HG03571 (cell line): ENCODE measurements around the gene SLCO2A1.

Experiments used
- ATAC-seq: cut with Tn5 transposase; IDR thresholded peaks from one replicate; pipeline ENCODE4 v1.9.1; 2021; ENCODE audit not compliant: unreplicated experiment

SLCO2A1 gene

DNA sequence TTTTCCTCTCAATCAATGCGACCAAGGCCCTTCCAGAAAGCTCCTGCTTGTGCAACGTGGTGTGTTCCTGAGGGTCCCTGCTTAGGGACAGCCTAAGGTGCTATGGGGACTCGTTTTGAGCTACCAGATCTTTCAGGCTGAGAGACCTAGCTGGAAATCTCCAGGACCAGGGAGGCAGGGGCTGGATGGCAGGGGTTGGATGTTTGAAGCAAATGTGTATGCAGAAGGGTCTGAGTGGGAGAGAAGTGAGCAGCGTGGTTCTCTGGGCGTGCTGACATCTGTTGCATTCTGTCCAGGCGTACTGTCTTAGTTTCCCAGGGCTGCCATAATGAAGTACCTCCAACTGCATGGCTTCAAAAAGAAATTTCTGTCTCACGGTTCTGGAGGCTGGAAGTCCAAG lies 31.7 kb upstream of the SLCO2A1 start:
- no peak for ATAC-seq

DNA sequence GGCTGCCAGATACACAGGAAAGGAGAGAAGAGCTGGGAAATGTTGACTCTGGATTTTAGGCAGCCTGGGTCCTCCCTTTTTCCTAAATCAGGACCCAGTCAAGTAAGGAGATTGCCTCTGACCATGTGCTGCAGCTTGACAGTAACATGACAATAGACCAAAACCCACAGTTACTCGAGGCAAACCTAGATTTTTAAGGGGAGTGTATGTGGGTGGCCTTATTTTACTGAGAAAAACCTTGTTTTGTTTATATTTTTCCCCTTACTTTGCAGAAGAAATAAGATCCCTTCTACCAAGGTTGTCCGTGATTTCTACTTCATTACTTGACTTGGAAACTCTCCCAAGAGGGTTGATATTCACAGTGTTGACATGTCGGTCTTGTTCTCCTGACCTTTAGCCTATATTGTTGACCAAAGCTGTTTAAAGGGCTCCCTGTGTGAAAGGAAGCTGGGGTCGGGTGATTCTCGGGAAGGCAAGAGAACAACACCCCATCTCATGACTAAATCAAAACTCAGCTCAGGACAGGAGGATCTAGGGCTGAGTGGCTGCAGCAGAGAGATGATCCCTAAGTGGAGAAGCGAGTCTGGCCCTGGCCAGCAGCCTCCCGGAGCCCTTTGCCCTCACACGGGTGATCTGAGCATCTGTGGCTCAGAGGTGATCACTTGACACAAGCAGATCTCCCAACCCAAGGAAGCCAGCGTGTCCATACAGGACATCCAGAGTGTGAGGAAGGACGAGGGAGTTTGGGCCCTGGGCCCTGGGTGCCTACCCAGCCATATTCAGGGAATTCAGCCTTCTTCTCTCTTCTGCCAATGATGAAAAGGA lies 31.0 kb upstream of the SLCO2A1 start:
- no peak for ATAC-seq

DNA sequence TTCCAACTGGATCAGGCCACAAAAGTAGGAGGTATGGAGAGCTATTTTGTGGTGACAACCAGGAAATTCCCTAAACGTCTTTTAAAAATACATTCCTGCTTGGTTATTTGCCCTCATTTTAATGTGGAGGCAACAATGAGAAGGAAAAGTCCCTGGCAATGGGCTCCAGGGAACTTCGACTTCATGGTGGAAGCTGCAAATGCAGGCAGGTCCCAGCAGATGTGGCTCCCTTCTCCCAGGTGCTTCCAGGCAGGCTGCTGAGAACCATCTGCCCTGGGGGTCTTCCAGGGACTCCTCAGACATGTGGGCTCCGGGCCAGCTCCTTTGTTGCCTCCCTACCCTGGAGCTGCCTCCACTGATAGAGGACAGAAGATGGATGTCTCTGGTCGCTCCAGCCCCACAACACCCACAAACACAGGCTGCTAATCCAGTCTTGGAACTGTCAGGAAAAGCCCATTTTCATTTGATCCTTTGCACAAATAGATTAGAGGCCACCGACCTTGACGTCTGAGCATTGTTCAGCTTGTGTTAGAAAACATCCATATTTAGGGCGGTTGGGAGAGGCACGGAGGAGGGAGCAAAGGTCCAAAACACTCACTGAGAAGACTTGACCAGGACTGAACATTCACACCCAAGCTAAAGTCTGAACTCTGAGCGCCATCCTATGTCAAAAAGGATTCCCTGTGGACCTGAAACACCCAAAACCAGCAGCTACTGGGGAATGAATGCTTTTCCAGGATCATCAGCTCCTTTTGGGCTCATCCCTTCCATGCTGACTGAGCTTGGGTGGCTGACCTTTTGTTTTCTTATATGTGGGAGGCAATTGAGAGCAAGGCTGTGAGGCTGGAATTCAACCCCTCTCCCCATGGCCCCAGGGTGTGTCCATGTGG lies 30.2 kb upstream of the SLCO2A1 start:
- no peak for ATAC-seq

DNA sequence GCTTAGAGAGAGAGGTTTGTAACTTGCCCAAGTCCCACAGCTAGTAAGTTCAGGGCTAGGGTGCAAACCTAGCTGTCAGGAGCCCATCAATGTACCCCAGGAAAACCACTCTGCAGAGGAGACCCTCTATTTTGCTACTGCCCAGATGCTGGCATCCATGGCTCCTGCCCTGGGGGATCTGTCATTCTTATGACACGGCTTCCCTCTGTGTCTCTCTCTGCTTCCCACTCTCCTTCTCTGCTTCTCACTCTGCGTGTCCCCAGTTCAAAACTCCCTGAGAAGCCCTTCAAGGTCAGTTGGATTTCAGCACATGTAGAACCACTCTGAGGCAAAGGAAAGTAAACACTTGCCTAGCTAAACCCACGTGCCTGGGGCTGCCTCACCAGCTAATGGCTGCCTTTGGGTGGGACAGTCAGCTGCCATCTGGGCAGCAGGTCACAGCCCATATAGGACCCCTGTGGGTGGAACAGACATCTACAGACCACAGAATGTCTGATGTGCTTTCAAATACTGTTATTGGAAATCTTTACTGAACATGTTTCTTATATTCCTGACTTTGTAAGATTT lies 29.4 kb upstream of the SLCO2A1 start:
- ATAC-seq = no peak

DNA sequence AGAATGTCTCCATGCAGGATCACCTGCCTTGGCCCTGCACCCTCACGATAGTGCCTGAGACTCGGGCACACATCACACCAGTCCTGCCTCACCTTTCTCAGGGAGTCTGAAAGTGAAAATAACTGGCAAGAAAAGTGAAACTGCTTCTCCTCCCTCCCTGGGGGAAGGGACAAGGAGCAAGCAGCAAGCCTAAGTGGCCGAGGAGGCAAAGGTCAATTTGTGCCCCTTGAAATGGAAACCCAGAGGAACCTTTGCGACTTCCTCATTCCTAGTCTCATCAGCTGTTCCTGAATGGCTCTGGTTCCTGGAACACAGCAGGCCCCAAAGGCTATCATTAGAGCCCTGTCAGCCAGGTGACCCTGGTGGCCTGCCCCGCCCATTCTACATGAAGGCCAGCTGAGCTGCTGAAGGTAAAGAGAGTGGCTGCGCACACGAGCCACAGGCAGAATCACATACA lies 28.0 kb upstream of the SLCO2A1 start:
- ATAC-seq = no peak

DNA sequence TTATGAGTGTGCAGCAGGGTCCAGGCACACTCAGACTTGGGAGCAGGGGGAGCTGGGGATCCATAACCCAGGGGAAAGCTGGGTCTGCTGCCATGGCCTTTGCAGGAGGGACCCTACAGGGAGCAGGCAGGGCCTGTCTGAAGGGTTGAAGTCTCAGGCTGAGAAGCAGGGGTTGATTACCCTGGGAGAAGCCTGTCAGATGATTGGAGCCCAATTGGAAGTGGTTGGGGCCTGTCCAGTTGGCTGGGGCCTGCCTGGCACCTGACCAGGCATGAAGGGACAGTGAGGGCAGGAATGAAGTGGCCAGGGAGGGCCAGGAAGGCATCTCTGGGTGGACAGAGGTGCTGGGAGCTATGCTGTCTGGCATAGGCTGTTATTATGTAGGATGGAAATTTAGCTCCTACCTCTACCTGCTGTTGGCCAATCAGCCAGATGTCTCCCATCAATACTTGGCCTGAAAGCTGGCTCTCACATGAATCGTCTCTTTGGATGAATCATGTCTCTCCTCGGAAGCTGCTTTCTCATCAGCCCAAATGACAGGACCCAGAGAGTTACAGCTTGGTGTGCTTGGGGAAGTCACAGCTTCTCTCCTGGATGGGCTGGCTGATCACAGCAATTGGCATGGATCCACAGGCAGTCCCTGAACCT lies 27.4 kb upstream of the SLCO2A1 start:
- no peak for ATAC-seq

DNA sequence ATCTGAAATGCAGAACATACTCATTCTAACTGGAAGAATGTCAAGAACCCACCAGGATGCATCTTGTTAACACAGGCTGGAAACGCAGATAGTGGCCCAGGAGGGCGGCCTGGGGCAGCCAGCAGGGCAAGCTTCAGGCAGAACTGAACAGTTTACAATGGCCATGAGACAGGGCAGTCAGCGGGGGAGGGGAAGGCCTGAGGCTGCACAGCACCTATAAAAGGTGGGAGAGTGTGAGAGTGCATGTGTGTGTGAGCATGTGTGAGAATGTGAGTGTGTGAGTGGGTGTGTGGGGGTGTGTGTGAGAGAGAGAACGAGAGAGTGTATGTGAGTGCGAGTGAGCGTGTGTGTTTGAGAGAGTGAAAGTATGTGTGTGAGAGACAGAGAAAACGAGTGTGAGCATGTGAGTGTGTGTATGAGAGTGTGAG lies 26.8 kb upstream of the SLCO2A1 start:
- no peak for ATAC-seq

DNA sequence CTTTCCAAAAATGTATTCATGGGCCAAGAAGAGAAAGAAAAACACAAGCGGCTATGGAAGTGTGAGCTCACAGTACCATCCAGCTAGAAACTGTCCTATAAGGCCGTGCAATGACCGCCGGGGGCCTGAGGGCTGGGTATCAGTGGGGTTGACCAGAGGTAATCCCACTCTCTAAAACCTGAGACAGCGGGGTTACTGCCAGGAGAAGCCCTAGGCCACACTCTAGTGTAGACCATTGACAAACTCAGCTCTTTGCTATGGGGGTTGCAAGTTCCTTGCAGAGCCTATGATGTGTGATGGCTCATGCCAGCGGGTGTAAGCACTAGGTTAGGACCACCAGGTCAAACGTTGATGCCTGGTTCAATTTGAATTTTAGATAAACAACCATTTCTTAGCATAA lies 25.9 kb upstream of the SLCO2A1 start:
- no peak for ATAC-seq

DNA sequence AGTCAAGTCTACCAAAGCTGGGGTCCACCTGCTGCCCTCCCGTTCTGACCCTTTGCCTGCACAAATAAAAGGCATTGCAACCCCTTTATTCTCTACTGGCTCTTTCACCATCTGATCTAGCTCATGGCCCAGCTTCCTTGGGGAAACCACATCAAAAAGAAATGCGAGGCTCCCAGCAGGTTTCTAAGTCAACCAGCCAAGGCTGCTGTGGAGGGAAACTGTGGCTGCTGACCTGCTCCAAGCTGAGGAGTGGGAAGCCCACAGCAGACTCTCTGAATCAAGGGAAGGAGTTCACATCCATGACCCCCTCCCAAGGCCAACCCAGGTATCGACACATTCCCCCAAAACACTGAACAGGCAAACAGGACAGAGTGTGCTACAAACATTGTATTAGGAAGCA lies 25.2 kb upstream of the SLCO2A1 start:
- ATAC-seq = no peak

DNA sequence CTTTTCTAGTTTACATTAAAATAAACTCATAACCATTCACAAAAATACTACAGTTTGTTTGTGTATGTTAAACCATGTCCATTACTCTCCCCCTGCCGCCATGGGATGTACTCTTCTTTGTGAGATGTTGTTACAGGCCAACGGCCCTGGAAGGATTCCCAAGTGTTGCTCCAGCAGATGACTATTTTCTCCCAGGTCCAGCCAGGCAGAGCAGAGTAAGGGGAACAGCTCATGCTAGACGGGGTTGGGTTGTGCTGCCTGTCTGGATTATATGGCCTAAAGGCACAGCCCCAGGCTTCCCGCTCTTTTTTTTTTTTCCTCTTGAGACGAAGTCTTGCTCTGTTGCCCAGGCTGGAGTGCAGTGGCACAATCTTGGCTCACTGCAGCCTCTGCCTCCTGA lies 24.5 kb upstream of the SLCO2A1 start:
- ATAC-seq = no peak

DNA sequence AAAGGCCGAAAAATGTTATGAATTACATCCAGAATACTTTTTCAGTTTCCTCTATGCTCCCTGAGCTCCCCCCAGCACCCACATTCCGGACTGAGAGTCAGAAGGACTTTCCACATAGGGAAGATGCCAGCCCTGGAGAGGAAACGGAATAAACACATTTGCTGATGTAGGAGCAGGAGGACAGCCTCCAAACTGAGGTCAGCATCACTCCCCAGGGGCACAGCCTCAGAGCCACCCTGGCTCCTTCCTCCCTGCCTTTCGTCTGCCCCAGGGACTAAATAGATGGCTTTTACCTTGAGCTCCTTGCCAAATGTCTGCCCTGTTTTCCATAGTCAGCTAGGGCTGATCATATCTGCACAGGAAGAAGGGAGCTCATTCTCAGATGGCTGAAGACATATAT lies 22.6 kb upstream of the SLCO2A1 start:
- no peak for ATAC-seq

DNA sequence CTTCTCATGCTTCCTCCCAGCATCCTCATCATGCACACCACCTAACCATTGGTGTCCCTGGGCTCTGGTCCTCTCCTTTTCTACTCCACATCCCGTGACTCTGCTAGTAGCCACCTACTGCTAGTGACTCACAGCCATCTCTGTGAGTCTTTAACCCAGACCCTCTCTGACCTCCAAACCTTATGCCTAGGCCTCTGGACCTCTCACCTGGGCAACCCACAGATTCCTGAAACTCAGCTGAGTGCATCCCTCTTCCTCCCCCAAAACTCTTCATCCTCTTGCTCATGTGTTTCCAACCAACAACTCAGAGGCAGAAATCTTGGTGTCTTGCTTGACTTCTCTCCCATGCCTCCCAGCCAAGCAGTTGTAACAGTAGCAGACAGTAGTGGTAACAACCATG lies 20.0 kb upstream of the SLCO2A1 start:
- ATAC-seq = no peak

DNA sequence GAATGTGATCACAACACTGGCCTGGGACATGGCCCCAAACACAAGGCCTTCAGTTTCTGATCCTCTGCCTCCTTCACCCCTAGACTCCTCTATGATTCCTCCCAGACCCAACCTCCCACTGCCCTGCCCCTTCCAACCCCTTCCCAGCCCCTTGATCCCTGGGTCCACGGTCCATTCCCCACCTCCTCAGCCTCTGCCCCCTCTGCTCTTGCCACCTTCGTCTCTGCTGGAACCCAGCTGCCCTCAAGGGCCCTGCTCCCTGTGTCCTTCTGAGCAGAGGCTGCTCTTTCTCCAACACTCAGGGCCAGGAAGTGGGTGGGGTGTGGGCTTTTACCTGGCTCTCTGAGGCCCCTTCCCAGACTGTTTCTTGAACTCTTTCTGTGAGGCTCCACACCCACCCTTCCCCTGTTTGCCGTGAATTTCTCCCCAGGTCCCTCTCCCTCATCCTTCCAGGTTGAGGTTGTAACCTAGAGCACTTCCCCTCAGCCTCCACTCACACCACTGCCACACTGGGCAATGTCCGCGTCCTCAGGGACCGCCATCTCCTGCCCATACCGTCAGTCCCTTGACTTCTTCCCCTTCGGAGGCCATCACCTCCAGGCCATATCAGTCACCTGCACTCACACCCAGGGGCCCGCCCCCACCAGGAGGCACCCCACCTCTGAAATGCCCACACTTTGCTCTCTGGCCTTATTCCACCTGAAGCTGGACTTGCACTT lies 18.7 kb upstream of the SLCO2A1 start:
- no peak for ATAC-seq

DNA sequence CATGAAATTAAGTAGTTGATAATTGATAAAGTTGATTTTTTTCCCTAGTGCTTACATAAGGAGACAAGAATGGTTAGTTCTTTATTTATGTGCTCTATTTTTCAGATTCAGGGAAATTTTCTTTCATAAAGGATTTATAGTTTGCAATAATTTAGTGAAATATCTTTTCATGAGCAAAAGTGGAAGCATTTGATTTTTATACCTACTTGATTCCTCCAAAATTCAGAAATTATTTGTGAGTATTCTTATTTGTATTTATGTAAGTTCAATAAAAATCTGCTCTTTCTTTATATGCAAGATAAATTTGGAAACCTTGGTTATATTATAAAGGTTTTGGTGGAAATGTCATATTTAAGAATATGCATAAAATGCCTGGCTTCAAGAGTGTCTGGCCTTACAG lies 14.7 kb upstream of the SLCO2A1 start:
- ATAC-seq = no peak

DNA sequence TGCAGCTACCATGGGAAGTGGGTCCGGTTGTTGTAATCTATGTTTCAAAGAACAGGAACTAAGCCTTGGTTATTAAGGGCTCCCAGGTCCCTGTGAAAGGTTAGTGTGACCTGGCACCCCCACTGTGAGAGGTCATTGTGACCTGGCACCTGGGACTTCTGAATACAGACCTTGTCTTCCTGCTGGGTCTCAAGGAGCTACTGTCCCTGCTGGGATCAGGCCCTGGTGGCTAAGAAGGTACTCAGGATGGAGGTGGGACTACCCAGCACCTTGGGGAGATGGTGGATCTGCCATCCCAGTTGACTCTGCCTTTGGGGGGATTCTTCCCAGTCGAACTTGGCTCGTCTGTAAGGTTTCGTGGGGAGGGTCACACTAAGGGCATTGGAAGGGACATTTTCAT lies 10.3 kb upstream of the SLCO2A1 start:
- no peak for ATAC-seq

DNA sequence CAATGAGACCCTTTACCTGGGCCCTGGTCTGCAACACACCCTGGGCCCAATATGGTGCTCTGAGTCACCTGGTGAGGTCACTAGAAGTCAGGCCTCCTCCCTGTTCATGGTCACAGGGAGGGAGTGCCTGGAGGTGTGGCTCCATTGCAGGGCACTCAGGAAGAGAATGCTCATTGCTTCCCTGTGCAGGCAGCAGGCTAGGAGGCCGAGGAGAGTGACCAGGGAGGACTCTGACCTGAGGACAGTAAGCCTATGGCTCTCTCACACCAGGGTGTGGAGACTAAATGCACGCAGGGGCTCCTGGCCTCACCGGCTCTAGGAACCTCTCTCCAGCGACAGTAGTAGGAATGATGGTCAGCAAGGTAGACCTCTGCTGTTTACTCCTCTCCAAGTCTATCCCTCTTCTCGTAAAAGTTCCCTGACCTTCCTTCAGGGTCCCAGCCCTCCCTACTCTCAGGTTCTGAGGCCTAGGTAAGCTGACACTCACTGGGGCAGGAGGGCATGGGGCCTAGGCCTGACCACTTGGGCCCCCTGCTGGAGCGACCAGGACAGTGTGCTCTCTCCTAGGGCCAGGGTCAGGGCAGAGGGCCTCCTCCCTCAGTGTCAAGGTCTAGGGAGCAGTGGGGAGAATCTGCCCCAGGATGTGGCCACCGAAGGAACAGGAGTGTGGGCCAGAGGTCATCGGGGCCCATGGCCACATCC lies 9.6 kb upstream of the SLCO2A1 start:
- ATAC-seq = no peak

DNA sequence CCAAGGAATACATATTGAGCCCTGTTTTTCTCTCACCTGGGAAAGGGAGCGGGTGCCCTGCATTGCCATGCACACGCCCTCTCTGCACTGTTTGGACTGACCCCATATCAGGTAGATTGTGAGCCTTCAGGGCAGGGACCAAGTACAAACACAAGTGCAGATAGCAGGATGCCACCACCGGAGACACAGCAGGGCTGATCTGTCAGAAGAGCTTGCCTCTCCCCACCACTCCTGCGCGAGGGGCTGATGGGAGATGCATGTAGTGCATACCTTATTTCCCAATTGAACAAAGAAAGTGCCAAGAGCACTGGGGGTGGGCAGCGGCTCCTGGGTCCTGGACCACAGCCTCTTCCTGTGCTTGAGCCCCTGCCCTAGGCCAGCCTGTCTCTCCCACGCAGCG lies 9.0 kb upstream of the SLCO2A1 start:
- ATAC-seq = no peak

DNA sequence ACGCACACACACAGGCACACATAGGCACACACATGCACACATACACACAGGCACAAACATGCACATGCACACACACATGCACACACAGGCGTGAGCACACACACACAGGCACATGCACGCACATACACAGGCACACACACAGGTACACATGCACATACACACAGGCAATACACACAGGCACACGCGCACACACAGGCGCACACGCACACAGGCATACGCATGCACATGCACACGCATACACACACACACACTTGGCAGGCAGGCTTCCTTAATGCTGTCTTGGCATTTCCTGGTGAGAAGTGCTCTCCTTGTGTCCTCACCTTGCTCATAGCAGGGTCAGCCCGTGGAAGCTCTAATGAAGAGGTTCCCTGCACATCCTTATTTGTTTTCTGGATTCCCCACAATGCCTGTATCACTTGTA lies 8.4 kb upstream of the SLCO2A1 start:
- ATAC-seq = no peak

DNA sequence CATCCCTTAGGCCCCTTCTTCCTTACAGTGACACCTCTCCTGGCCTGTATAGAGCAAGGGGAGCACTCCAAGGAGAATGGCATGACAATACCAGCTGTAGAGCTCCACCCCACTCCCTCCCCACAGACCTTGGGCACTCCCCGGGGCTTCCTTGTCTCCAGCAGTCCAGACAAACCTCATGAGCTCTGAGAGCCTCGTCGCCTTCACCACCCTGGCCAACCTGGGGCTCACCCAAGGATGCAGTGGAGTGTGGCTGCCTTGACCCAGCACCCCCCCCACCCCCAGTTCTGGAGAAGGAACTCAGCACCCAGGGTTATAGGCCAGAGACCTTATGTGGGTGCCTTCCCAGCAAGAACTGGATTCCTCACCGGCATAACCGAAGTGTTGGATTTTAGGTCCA lies 7.4 kb upstream of the SLCO2A1 start:
- no peak for ATAC-seq

DNA sequence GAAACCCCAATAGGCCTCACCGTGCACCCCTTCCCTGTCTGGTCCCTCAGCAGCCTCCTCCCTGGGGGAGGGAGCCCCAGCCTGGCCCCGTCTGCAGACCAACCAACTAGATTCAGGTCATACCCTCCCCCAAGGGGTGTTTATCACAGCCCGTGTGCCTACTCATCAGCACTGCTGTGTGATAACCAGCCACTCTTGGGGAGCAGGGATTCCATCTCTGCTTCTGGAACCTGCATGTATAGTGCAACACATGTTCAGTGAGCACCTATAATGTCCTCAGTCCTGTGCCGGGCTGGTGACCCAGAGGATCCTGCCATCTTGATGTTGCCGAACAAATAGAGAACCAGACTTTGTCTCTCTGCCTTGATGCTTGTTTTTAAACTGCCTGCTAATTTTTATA lies 6.6 kb upstream of the SLCO2A1 start:
- no peak for ATAC-seq
